Panc1 (cell line): ENCODE data around the gene DOCK8.

Experiments
- CTCF ChIP-seq: fragments of 450-650 bp; IDR thresholded peaks from 2 replicates; pipeline ENCODE4 v1.5.1; 2017; ENCODE audit warnings: mild to moderate bottlenecking
- POLR2AphosphoS5 ChIP-seq: IDR thresholded peaks from 2 replicates; pipeline ENCODE4 v1.6.1; 2012; ENCODE audit warnings: mild to moderate bottlenecking, low read depth, low read length, moderate library complexity
- REST ChIP-seq, 2 experiments: IDR thresholded peaks; 2 replicates each; pipeline ENCODE4 v1.6.1; 2011 to 2012; ENCODE audit warnings: low read depth in 2 of 2, control low read depth in 1 of 2, low read length in 1 of 2, mild to moderate bottlenecking in 1 of 2, moderate library complexity in 1 of 2; ENCODE audit not compliant: insufficient read depth in 1 of 2
- SIN3A ChIP-seq: IDR thresholded peaks from 2 replicates; pipeline ENCODE4 v1.6.1; 2012; ENCODE audit warnings: low read depth, mild to moderate bottlenecking, low read length, moderate library complexity, borderline replicate concordance; ENCODE audit not compliant: insufficient read depth
- TCF7L2 ChIP-seq: IDR thresholded peaks from 2 replicates; pipeline ENCODE4 v1.6.1; 2011; ENCODE audit warnings: mild to moderate bottlenecking, low read depth, low read length, inconsistent platforms

GRCh38 chr9:401223-401622 is 186.6 kb downstream of the DOCK8 start:
- TF ChIP-seq CTCF = no peak
- no peak for TF ChIP-seq TCF7L2
- no peak for TF ChIP-seq POLR2AphosphoS5
- TF ChIP-seq REST (IDR thresholded peaks at IDR 0.05; ENCODE audit: insufficient read depth in 1 of 2, low read depth in 2 of 2, low read length in 1 of 2) = no peak
- no peak for TF ChIP-seq SIN3A
